Heart left ventricle (tissue), 13 donors: ENCODE results near the gene SP140.

Experiments
- POLR2A ChIP-seq, 2 donors: fragments of 450-650 bp; IDR thresholded peaks; one replicate each; pipeline ENCODE4 v1.6.1; 2017; ENCODE audit warnings: antibody characterized with exemption in 2 of 2, mild to moderate bottlenecking in 2 of 2, moderate library complexity in 2 of 2
- TF ChIP-seq, protein P1 (sequence below), 12 donors: fragments of 200-600 bp; sonication (generic) in 4 of 12; IDR thresholded peaks; one replicate each; pipeline versions ENCODE4 v1.5.0 to v1.8.0; 2018 to 2022; ENCODE audit warnings: antibody characterized with exemption in 12 of 12, mild to moderate bottlenecking in 5 of 12
- donor health status: ischemic (EF 13 %, LVEDD 7.1; RV severe dilation, severe dysfunction).
- donor health status: DM: no; HTN: yes; CAD: no.
- donor health status: DM: no; HTN: no; CAD: no.
- donor health status: ischemic (EF 25% LVEDD 6.9; RV normal size, moderate dysfunction).
- donor health status: ischemic (EF 25% LVEDD 5.7; RV mildly dilated, moderate dysfunction).
- donor health status: ischemic (EF 35%, LVEDD 5.7; RV mildly dilated, moderate dysfunction).
- donor health status: nonischemic (EF 11% LVEDD 7.7; RV severe dilation, severe dysfunction).
- donor health status: DM: yes; HTN: yes; CAD: no.
- donor health status: PGD.
- donor health status: ischemic (EF 29% LVEDD 5.4; RV normal size, mild dysfunction).
- donor health status: nonischemic (EF 23%, LVEDD 6.1; RV moderate dilation, normal function).

DNA sequence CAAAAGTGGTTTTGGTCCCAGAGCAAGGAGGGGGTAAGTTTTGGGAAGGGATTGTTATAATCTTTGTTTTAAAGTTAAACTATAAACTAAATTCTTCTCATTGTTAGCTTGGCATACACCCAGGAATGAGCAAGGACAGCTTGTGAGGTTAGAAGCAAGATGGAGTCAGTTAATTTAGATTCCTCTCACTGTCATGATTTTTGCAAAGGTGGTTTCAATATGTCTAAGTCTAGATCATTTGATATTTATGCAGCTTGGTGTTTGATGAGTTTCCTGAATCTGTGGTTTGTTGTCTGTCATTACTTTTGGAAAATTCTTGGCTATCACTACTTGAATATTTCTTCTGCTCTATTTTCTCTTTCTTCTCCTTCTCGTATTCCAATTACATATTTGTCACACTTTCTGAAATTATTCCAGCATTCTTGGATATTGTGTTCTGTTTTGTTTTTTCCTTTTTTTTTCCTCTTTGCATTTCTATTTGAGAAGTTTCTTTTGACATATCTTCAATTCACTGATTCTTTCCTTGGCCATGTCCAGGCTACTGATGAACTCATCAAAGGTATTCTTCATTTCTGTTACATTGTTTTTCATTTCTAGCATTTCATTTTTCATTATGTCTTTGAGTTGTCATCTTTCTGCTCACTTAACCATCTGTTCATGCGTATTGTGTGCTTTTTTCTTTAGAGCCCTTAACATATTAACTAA lies 5.1 kb downstream of the SP140 start:
- TF ChIP-seq, protein P1, sequence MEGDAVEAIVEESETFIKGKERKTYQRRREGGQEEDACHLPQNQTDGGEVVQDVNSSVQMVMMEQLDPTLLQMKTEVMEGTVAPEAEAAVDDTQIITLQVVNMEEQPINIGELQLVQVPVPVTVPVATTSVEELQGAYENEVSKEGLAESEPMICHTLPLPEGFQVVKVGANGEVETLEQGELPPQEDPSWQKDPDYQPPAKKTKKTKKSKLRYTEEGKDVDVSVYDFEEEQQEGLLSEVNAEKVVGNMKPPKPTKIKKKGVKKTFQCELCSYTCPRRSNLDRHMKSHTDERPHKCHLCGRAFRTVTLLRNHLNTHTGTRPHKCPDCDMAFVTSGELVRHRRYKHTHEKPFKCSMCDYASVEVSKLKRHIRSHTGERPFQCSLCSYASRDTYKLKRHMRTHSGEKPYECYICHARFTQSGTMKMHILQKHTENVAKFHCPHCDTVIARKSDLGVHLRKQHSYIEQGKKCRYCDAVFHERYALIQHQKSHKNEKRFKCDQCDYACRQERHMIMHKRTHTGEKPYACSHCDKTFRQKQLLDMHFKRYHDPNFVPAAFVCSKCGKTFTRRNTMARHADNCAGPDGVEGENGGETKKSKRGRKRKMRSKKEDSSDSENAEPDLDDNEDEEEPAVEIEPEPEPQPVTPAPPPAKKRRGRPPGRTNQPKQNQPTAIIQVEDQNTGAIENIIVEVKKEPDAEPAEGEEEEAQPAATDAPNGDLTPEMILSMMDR (IDR thresholded peaks at IDR 0.05) = no peak
- no peak for TF ChIP-seq POLR2A (IDR thresholded peaks at IDR 0.05)
